ENCODE results near the gene VWA3A.

DNA sequence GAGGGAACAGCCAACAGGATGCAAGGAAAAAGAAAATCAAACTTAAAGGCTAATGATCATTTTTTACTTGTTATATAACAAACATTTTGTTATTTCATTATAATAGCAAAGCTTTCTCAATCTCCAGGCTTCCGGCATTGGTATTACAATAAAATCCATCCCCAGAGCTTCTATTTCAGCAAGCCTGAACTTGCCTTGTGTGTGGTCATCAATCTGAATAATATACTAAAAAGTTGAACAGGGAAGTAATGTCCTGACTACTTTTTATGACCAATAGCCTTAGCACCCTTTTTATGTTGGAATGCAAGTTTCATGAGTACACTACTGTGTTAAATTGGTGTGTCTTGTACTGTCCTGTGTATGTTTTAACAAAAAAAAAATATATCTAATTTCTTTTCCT is 27.1 kb upstream of the VWA3A start:
- TF ChIP-seq, protein P1, sequence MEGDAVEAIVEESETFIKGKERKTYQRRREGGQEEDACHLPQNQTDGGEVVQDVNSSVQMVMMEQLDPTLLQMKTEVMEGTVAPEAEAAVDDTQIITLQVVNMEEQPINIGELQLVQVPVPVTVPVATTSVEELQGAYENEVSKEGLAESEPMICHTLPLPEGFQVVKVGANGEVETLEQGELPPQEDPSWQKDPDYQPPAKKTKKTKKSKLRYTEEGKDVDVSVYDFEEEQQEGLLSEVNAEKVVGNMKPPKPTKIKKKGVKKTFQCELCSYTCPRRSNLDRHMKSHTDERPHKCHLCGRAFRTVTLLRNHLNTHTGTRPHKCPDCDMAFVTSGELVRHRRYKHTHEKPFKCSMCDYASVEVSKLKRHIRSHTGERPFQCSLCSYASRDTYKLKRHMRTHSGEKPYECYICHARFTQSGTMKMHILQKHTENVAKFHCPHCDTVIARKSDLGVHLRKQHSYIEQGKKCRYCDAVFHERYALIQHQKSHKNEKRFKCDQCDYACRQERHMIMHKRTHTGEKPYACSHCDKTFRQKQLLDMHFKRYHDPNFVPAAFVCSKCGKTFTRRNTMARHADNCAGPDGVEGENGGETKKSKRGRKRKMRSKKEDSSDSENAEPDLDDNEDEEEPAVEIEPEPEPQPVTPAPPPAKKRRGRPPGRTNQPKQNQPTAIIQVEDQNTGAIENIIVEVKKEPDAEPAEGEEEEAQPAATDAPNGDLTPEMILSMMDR (IDR thresholded peaks at IDR 0.05), result no peak
- no peak for TF ChIP-seq POLR2A (IDR thresholded peaks at IDR 0.05)

Measured in body of pancreas (tissue), 4 donors.